GM12875 (cell line): Measurements from ENCODE around the gene CRACR2A.

Experiments used
- H3K4me3 ChIP-seq: one replicate; pipeline ENCODE4 v1.5.1; 2011; ENCODE audit warnings: low read depth, low read length, control low read depth
- TF ChIP-seq, protein P1 (sequence below): IDR thresholded peaks from 2 replicates; pipeline ENCODE4 v1.5.1; 2011; ENCODE audit warnings: low read depth, mild to moderate bottlenecking, control low read depth, inconsistent platforms, low read length, moderate library complexity, borderline replicate concordance; ENCODE audit not compliant: insufficient read depth

Gene CRACR2A

DNA sequence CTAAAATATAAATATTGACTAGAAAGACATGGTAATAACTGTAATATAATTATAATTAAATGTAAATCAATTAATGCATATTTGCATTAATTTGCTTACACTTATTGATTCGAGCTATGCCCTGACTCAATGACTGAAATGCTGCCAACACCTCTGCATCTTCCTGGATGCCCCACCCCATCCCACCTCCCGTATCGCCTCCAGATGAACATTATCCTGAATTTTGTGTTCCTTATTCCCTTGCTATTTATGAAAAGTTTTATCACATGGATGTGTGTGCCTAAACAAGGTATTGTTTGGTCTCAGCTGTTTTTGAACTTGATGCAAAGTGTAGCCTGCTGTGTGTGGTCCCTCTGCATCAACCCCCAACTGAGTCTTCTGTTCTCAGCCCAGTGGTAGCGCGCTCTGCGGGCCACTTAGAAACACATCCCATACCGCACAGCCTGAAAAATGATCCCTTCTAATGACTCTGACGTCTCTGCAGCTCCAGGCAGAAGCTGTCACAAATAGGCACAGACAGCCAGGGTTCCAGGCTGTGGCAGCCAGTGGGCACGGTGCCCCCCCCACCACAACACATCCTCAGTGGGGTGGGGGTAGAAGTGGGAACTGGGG lies 165.4 kb downstream of the CRACR2A start:
- TF ChIP-seq, protein P1, sequence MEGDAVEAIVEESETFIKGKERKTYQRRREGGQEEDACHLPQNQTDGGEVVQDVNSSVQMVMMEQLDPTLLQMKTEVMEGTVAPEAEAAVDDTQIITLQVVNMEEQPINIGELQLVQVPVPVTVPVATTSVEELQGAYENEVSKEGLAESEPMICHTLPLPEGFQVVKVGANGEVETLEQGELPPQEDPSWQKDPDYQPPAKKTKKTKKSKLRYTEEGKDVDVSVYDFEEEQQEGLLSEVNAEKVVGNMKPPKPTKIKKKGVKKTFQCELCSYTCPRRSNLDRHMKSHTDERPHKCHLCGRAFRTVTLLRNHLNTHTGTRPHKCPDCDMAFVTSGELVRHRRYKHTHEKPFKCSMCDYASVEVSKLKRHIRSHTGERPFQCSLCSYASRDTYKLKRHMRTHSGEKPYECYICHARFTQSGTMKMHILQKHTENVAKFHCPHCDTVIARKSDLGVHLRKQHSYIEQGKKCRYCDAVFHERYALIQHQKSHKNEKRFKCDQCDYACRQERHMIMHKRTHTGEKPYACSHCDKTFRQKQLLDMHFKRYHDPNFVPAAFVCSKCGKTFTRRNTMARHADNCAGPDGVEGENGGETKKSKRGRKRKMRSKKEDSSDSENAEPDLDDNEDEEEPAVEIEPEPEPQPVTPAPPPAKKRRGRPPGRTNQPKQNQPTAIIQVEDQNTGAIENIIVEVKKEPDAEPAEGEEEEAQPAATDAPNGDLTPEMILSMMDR: no peak
- no peak overlapping the region for H3K4me3 ChIP-seq

DNA sequence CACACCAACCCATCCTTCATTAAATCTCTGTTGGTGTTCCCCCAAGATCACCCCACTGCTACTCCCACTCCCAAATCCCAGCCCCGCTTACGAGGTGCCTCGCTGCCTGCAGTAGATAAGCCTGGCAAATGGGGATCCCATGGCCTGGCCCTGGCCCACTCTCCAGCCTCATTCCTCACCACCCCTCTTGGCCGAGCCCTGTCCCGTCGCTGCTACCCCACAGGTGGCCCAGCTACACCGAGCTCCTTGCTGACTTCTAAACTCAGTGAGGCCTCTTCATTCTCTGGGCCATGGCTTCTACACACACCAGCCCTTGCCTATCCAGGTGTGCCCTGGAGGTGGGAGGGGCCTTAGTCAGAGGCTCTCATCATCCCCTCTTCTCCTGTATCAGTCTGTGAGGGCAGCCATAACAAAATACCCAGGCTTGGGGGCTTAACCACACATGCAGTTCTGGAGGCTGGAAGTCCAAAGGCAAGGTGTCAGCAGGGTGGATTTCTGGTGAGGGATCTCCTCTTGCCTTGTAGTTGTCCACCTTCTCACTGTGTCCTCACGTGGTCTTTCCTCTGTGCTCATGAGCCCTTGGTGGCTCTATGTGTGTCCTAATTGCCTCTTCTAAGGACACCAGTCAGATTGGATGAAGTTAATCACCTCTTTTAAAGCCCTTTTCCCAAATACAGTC lies 169.1 kb downstream of the CRACR2A start:
- H3K4me3 ChIP-seq: no peak overlapping the region
- TF ChIP-seq, protein P1: no peak

DNA sequence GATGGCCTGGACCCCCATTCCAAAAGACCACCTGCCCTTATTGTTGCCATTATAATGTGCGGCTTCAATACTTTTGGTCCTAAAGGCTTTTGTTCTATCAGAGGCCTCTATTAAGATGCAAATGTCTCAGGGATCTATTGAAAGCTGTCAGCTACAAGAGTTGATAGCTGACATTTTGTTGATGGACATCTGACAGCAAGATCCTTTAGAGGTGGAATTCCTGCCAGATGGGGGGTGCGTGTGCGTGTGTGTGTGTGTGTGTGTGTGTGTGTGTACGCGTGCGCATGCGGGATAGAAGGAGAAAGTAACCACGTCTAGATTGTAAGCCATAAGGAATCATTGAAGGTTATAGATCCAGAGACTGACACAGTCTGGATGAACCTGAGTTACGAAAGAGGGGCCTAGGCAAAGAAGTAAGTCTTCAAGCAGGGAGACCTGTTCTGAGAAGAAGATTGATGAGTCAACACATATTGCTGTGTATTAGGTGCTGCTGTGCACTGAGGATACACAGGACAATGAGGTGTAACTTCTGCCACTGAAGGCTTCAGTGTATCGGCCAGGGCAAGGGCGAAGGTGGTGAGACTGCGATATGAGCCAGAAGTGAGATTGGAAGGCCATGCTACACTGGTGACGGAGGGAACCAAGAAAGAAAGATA lies 172.7 kb downstream of the CRACR2A start:
- TF ChIP-seq, protein P1: no peak
- no peak overlapping the region for H3K4me3 ChIP-seq

DNA sequence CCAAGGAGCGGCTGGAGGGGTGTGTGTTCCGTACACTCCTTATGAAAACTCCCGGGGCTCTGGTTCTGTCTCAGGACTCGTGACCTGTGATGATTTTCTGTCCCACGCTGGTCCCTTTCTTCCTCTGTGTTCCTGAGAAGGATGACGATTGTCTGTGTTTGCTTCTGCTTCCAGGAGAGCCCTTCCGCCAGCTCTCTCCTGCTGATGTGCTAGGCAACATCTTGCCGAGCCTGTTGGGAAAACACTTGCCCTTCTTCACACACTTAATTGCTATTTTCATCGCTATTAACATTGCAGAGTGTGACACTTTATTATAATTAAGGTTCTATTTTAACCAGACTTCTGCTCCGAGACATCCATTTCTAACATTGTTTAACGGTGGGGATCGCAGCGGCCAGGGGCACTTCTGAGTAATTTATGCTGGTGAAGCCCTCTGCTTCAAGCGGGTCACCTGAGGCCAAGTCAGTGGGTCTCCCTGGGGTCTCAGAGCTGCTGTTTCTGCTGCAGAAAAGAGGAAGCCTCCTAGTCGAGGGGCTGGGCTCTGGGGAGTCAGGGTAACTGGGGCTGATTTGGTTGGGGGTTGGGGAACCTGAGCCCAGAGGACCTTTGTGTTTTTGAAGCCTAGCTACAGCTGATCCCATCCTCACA lies 173.3 kb downstream of the CRACR2A start:
- H3K4me3 ChIP-seq: no peak overlapping the region
- TF ChIP-seq, protein P1: no peak

DNA sequence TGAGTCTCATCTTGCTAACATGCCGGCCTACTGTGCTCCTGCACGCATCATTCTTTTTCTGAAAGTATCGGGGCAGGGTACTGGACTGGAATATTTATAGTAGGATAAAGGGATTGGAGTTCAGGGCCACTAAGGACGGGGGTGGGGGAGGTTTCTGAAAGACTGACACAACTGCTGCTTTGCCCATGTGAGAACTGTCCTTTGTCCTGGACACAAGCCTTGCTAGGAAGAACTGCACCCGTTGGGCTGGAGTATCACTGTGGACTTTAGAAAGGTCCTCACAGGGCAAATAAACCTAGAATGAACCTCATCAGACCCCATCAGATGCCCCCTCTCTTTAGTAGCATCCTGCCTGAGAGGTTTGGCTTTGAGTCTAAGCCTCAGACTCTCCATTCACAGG lies 174.4 kb downstream of the CRACR2A start:
- TF ChIP-seq, protein P1: no peak
- H3K4me3 ChIP-seq: no peak overlapping the region

DNA sequence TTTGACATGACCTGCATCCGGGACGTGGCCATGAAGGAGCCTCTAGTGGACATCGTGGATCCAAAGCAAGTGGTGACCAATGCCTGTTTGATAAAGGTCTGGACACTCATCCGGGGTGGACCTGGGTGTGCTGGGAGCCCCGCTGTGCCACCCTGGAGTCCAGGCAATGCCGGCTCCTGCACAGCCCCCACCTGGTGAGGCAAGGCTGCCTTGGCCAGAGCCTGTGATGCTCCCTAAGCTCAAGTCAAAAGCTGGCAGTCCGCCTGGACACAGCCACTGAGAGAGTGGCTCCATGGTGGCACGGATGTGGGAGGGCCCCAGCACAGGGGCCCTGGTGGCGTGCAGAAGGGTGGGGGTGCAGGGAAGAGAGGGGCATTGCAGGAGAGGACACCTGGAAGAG lies 176.0 kb downstream of the CRACR2A start:
- TF ChIP-seq, protein P1: no peak
- no peak overlapping the region for H3K4me3 ChIP-seq
